ENCODE measurements around the gene TET3.

Gene TET3

GRCh38 chr2:73965053-73965452 is 19.7 kb upstream of the TET3 start:
- DNase-seq (ENCODE audit: low spot score): no peak

GRCh38 chr2:73968357-73968937 is 16.3 kb upstream of the TET3 start:
- DNase-seq (ENCODE audit: low spot score): no peak

DNA sequence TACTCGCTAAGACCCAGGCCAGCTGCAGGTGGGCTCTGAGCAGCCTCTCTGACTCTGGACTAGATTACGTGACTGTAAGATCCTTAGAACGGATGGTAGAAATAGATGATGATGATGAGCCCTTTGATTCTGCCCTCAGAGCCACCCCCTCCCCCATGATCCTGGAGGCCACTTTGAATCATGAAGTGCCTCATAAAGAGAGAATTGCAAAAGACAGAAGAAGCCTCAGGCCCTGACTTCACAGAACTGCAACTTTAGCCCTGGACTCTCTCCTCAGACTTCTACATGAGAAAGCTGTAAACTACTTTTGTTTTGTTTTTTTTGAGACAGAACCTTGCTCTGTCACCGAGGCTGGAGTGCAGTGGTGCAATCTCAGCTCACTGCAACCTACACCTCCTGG is 15.4 kb upstream of the TET3 start:
- DNase-seq (ENCODE audit: low spot score): no peak

GRCh38 chr2:73970141-73970803 is 14.4 kb upstream of the TET3 start:
- no peak for DNase-seq (ENCODE audit: low spot score)

- peak; percentile 83 for DNase-seq (ENCODE audit: low spot score)
These were observed 13.7 kb upstream of the TET3 start for GRCh38 chr2:73970850-73971471.

- peak; percentile 28 for DNase-seq (ENCODE audit: low spot score)
These were observed 13.0 kb upstream of the TET3 start for GRCh38 chr2:73971722-73972121.

GRCh38 chr2:73972846-73973245 is 11.9 kb upstream of the TET3 start:
- DNase-seq (ENCODE audit: low spot score): no peak

DNA sequence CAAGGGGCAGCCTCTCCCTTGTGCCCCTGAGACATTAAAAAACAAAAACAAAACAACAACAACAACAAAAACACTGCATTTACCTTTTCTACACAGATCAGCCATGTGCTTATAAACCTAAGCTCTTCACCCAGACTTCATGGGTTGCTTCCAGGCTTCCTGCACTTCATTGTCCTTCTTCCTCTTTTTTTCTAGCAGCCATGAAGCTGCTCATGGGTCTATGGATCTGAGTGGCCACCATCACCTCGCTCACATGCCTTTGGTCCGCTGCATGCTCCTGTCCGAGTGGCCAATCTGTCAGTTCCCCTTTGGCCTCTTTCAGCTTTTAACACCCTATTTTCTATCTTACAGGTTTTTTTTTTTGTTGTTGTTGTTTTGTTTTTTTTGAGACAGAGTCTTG is 9.0 kb upstream of the TET3 start:
- DNase-seq (ENCODE audit: low spot score): no peak

GRCh38 chr2:73976803-73977202 is 7.9 kb upstream of the TET3 start:
- no peak for DNase-seq (ENCODE audit: low spot score)

DNA sequence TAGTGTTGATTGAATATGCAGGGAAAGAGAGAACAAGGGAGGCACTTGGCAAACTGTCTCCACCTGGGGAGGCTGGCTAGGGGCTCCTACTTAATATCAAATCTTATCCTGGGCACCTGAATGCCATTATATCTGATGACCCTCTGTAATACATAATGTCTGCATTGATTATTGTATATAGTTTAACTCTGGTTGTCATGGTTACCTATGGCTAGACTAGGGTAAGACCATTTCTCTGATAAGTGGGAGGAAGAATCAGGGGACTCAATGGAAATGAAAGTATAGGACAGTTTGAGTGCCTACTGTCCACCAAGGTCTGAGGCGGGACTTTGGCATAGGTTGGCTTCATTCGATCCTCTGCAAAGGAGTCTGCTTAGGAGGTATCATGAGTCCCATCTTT is 7.2 kb upstream of the TET3 start:
- no peak for DNase-seq (ENCODE audit: low spot score)

GRCh38 chr2:73979021-73979420 is 5.7 kb upstream of the TET3 start:
- DNase-seq (ENCODE audit: low spot score): no peak

GRCh38 chr2:73979686-73980085 is 5.0 kb upstream of the TET3 start:
- no peak for DNase-seq (ENCODE audit: low spot score)

DNA sequence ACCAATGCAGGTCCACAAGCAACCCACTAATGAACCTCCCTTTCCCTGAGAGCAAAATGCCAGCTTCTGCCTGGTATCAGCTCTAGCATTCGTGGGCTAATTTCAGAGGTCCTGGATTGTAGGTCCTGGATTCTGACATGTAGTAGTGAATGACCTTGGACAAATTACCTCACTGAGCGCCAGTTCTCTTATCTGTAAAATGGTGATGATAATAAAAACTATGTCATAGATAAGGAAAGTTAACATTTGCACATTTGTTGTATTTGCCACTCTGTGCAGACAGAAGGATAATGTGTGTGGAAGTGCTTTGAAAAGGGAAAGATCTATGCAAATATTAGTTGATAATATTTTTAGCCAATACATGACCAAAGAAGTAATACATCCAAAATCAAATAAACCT is 4.1 kb upstream of the TET3 start:
- DNase-seq (ENCODE audit: low spot score): no peak

GRCh38 chr2:73981081-73982001 is 3.4 kb upstream of the TET3 start:
- peak; percentile 63 for DNase-seq (ENCODE audit: low spot score)

GRCh38 chr2:73982140-73982617 is 2.5 kb upstream of the TET3 start:
- no peak for DNase-seq (ENCODE audit: low spot score)

DNA sequence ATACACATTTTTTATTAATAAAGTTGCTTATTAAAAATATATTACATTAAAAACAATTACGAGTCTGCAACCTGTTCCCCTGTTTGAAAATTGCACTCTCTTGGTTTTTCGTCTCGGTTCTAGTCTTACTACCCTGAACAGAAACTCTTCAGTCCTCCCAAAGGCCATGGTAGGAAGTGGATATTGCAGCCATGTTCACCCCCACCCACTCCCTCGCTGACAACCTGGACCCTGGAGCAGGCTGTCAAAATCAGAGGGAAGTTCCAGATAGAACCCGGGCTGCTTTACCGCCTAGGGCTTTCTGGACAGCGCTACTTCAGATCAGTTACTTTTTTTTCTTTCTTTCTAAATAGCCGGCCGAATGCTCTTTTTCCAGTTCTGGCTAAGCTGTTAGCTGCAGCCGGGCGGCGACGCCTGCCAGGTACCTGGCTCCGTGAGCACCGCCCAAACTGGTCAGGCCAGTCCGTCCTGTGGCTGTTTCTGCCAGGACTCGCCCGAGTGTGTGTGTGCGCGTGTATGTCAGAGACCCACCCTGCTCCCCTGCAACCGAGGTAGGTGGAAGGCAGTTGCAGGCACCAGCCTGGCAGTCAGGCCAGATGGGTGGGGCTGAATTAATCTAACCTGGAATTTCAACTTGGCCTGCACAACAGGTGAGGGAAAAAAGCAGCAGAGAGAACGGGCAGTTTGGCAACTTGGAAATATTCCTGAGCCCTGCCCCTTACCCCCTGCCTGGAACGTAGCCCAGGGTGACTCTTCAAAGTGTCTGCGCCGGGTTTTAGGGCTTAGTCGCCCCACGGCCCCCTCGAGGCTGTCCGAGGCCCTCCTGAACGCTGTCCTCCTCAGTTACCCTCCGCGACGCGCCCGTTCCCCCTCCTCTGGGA is 1.1 kb upstream of the TET3 start:
- DNase-seq (ENCODE audit: low spot score): peak; percentile 53

- DNase-seq (ENCODE audit: low spot score): no peak
These were observed 205 bp downstream of the TET3 start for GRCh38 chr2:73984922-73985307.

- peak; percentile 36 for DNase-seq (ENCODE audit: low spot score)
These were observed 786 bp downstream of the TET3 start for GRCh38 chr2:73985308-73986084.

DNA sequence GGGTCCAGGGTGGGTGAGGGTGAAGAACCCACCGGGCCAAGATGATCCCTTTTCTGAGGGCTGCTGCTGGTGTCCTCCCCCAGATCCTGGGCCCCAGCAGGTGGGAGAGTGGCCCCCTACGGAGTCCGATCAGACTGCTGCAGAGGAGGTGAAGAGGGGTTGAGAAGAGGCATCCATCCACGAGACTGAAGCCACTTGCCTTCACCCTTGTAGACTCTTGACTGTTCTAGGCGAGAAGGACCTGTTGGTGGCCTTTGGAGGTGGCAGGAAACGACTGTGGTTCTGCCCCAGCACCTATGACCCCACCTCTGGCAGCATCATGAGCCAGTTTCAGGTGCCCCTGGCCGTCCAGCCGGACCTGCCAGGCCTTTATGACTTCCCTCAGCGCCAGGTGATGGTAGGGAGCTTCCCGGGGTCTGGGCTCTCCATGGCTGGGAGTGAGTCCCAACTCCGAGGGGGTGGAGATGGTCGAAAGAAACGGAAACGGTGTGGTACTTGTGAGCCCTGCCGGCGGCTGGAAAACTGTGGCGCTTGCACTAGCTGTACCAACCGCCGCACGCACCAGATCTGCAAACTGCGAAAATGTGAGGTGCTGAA is 1.5 kb downstream of the TET3 start:
- no peak for DNase-seq (ENCODE audit: low spot score)

All from hematopoietic multipotent progenitor cell treated with erythropoietin and hydrocortisone succinate and interleukin-3 and kit ligand, for 17 days (in vitro differentiated cells).